HCT116 (cell line): Measurements from ENCODE around the gene FES. TPM values are rescaled to one million over a fixed set of nuclear protein-coding genes. Genes with fewer than 3 reads are reported as not detected.

Source experiments
- ATAC-seq: fragments of 200-7000 bp; cut with Tn5 transposase; 2 replicates; pipeline ENCODE4 v1.9.1; 2020; ENCODE audit warnings: mild to moderate bottlenecking, moderate library complexity
- BruUV-seq: library from RNA; stranded (reverse); fragments of 400-500 nt; replicated peaks from 2 replicates; lab custom pipeline; 2021; lab: Mats Ljungman, UMichigan
- CTCF ChIA-PET: fragments of 300-600 bp; sonication (Branson Sonifier 250); formaldehyde crosslinking; loops from one replicate; lab custom pipeline; 2021; ENCODE audit warnings: antibody characterized with exemption; lab: Charles Lee
- POLR2A ChIA-PET: fragments of 300-600, 350-600 bp; sonication (Branson Sonifier 250); formaldehyde crosslinking; loops from one replicate; lab custom pipeline; 2021; ENCODE audit warnings: antibody characterized with exemption; lab: Charles Lee
- RAD21 ChIA-PET, 2 experiments: fragments of 300-600 bp; sonication (Branson Sonifier 250); formaldehyde crosslinking; loops; one replicate each; lab custom pipeline; 2023; ENCODE audit warnings: low total read pairs in 2 of 2; ENCODE audit not compliant: uncharacterized antibody in 2 of 2, unreplicated experiment in 2 of 2, low non-redundant PET in 1 of 2; lab: Charles Lee
- DNase-seq: peaks from one replicate; pipeline ENCODE4 v3.0.0-alpha.2; 2010; ENCODE audit warnings: low read depth, low spot score
- H2AFZ ChIP-seq: fragments of 200-600 bp; shearing (Covaris generic), sonication (generic); 2 replicates; pipeline ENCODE4 v1.6.1; 2017; ENCODE audit warnings: low read depth, mixed run types, mixed read lengths, antibody characterized with exemption, low read length; ENCODE audit not compliant: poor library complexity, severe bottlenecking
- H3K27ac ChIP-seq: 2 replicates; pipeline ENCODE4 v1.5.1; 2012; ENCODE audit warnings: low read depth, low read length
- H3K27me3 ChIP-seq: fragments of 200-600 bp; sonication (generic); 2 replicates; pipeline ENCODE4 v1.6.1; 2016; ENCODE audit warnings: mixed run types, low read length, mixed read lengths; ENCODE audit not compliant: insufficient read depth
- H3K36me3 ChIP-seq, 2 experiments: fragments of 200-500 bp in 1 of 2; fragments of 200-600 bp in 1 of 2; sonication (Bioruptor generic) in 1 of 2; sonication (generic) in 1 of 2; 2 replicates each; pipeline versions ENCODE4 v1.5.1 to v1.6.1; 2014 to 2016; ENCODE audit warnings: low read length in 2 of 2, inconsistent platforms in 1 of 2, mixed read lengths in 1 of 2, mixed run types in 1 of 2; ENCODE audit not compliant: insufficient read depth in 2 of 2, control insufficient read depth in 1 of 2
- H3K4me1 ChIP-seq, 2 experiments: fragments of 200-600 bp in 1 of 2; sonication (generic) in 1 of 2; 2 replicates each; pipeline versions ENCODE4 v1.5.1 to v1.6.1; 2012 to 2017; ENCODE audit warnings: low read length in 2 of 2, inconsistent platforms in 1 of 2, mild to moderate bottlenecking in 1 of 2, mixed read lengths in 1 of 2, mixed run types in 1 of 2, moderate library complexity in 1 of 2; ENCODE audit not compliant: insufficient read depth in 2 of 2, control insufficient read depth in 1 of 2
- H3K4me2 ChIP-seq: fragments of 200-600 bp; sonication (generic); 2 replicates; pipeline ENCODE4 v1.6.1; 2017; ENCODE audit warnings: mixed run types, low read length, mixed read lengths
- H3K4me3 ChIP-seq, 2 experiments: fragments of 200-600 bp in 1 of 2; sonication (generic) in 1 of 2; replicated peaks in 1 of 2; 2 replicates each; pipeline ENCODE4 v1.5.1; 2011 to 2016; ENCODE audit warnings: low read length in 2 of 2, control low read depth in 1 of 2, low read depth in 1 of 2, mild to moderate bottlenecking in 1 of 2, mixed read lengths in 1 of 2, mixed run types in 1 of 2
- H3K79me2 ChIP-seq: fragments of 200-600 bp; sonication (generic); 2 replicates; pipeline ENCODE4 v1.6.1; 2017; ENCODE audit warnings: mild to moderate bottlenecking, mixed run types, low read length, moderate library complexity, mixed read lengths; ENCODE audit not compliant: insufficient read depth
- H3K9ac ChIP-seq: fragments of 200-600 bp; sonication (generic); 2 replicates; pipeline ENCODE4 v1.6.1; 2016; ENCODE audit warnings: low read length, mixed read lengths
- H3K9me2 ChIP-seq: fragments of 200-600 bp; sonication (generic), shearing (Covaris generic); 2 replicates; pipeline ENCODE4 v1.6.1; 2017; ENCODE audit warnings: mixed run types, mild to moderate bottlenecking, moderate library complexity; ENCODE audit not compliant: insufficient read depth
- H3K9me3 ChIP-seq, 2 experiments: fragments of 200-500 bp in 1 of 2; fragments of 200-600 bp in 1 of 2; sonication (Bioruptor generic) in 1 of 2; sonication (generic) in 1 of 2; 2 replicates each; pipeline ENCODE4 v1.6.1; 2014 to 2017; ENCODE audit warnings: low read length in 2 of 2, mixed read lengths in 2 of 2, inconsistent platforms in 1 of 2, low read depth in 1 of 2, mild to moderate bottlenecking in 1 of 2, mixed run types in 1 of 2, moderate library complexity in 1 of 2; ENCODE audit not compliant: control insufficient read depth in 1 of 2, insufficient read depth in 1 of 2
- H4K20me1 ChIP-seq: fragments of 200-600 bp; sonication (generic), shearing (Covaris generic); 2 replicates; pipeline ENCODE4 v1.6.1; 2017; ENCODE audit warnings: mixed run types, mild to moderate bottlenecking, moderate library complexity; ENCODE audit not compliant: insufficient read depth
- CEBPB ChIP-seq: IDR thresholded peaks from 2 replicates; pipeline ENCODE4 v1.6.1; 2012; ENCODE audit warnings: low read depth
- EZH2 ChIP-seq: fragments of 200-600 bp; sonication (generic); IDR thresholded peaks from 2 replicates; pipeline ENCODE4 v1.6.1; 2017; ENCODE audit warnings: antibody characterized with exemption, mixed run types
- MAX ChIP-seq: IDR thresholded peaks from 2 replicates; pipeline ENCODE4 v1.6.1; 2012
- POLR2A ChIP-seq: IDR thresholded peaks from 2 replicates; pipeline ENCODE4 v1.7.0; 2011; ENCODE audit warnings: borderline replicate concordance; ENCODE audit not compliant: insufficient read depth, insufficient read length; ENCODE audit errors: extremely low read depth
- SIN3A ChIP-seq: IDR thresholded peaks from 2 replicates; pipeline ENCODE4 v1.6.1; 2012; ENCODE audit warnings: low read depth
- YY1 ChIP-seq: IDR thresholded peaks from 2 replicates; pipeline ENCODE4 v1.6.1; 2011; ENCODE audit warnings: low read length, low read depth, moderate library complexity, mild to moderate bottlenecking; ENCODE audit not compliant: insufficient replicate concordance; ENCODE audit errors: extremely low read depth
- ZFX ChIP-seq: fragments of 450-650 bp; IDR thresholded peaks from 2 replicates; pipeline ENCODE4 v1.6.1; 2017
- ZNF274 ChIP-seq: fragments of 200-500 bp; sonication (Bioruptor generic); IDR thresholded peaks from 2 replicates; pipeline ENCODE4 v1.6.1; 2014; ENCODE audit warnings: mild to moderate bottlenecking, low read depth, low read length, inconsistent platforms
- intact Hi-C: fragments of 100-400 bp; cut with micrococcal nuclease; formaldehyde crosslinking; loops from 2 replicates; pipeline ENCODE4 v1.10.0; 2022
- total RNA-seq: library from RNA; stranded (reverse); gene quantifications from one replicate; pipeline ENCODE4 v1.2.1, GENCODE V29; 2021; ENCODE audit not compliant: unreplicated experiment
- TF ChIP-seq, protein P1 (sequence below): IDR thresholded peaks from 2 replicates; pipeline ENCODE4 v1.6.1; 2011; ENCODE audit warnings: mild to moderate bottlenecking, low read length, moderate library complexity; ENCODE audit not compliant: insufficient replicate concordance; ENCODE audit errors: extremely low read depth

The FES gene
- total RNA-seq, 1 experiment from 2014 or later: 5.3 TPM

DNA sequence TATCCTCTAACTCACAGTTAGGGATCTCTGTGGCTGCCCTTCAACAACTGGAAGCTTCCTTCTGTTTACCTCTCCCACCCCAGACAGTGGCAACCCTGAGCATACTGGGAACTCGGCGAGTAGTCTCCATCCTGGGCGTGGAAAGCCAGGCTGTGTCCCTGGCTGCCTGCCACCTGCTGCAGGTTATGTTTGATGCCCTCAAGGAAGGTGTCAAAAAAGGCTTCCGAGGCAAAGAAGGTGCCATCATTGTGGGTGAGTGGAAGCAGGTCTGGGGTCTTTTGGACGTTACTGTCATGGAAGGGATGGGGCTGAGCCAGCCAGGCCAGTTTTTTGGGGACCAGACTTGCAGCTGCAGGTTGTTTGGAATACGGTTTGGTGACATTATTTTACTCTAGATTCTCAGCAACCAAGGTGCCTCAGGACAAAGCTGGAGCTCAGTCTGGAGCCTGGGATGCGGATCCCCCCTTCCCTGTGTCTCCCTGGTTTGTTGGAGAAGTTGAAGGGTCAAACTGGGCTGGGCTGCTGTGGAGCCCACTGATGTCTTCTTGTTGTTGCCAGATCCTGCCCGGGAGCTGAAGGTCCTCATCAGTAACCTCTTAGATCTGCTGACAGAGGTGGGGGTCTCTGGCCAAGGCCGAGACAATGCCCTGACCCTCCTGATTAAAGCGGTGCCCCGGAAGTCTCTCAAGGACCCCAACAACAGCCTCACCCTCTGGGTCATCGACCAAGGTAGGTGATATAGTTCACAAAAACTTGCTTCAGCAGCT lies 58.2 kb downstream of the FES start:
- H3K4me3 ChIP-seq: no peak overlapping the region
- ATAC-seq: no peak
- ChIA-PET POLR2A (interaction anchor here (1.4 kb wide), 1 partner anchor 8 kb away, joined by 6 read pairs; the partner anchor contains the start of gene UNC45A), RAD21 (no interaction called here), CTCF (no interaction called here)
- intact Hi-C loops: no loop called here
- H3K27ac ChIP-seq: no peak overlapping the region
- H3K36me3 ChIP-seq: peaks cover 41 to 53% of the 10 kb centered on the region in 2 experiments
- H3K79me2 ChIP-seq: 0 out of 2 replicates have a peak, but pooled peaks cover 3% of the 10 kb centered on the region
- no peaks in the 10 kb centered on the region for H3K4me1 ChIP-seq
- no TSS peak for BruUV-seq
- no peaks in the 10 kb centered on the region for H3K27me3 ChIP-seq
- no peaks in the 10 kb centered on the region for H4K20me1 ChIP-seq
- H3K9me2 ChIP-seq: no peaks in the 10 kb centered on the region
- TF ChIP-seq YY1: no peak
- no peak for TF ChIP-seq POLR2A
- no peak for TF ChIP-seq SIN3A
- TF ChIP-seq ZFX: no peak
- TF ChIP-seq, protein P1, sequence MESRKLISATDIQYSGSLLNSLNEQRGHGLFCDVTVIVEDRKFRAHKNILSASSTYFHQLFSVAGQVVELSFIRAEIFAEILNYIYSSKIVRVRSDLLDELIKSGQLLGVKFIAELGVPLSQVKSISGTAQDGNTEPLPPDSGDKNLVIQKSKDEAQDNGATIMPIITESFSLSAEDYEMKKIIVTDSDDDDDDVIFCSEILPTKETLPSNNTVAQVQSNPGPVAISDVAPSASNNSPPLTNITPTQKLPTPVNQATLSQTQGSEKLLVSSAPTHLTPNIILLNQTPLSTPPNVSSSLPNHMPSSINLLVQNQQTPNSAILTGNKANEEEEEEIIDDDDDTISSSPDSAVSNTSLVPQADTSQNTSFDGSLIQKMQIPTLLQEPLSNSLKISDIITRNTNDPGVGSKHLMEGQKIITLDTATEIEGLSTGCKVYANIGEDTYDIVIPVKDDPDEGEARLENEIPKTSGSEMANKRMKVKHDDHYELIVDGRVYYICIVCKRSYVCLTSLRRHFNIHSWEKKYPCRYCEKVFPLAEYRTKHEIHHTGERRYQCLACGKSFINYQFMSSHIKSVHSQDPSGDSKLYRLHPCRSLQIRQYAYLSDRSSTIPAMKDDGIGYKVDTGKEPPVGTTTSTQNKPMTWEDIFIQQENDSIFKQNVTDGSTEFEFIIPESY: no peak
- no peak for TF ChIP-seq EZH2
- H3K9me3 ChIP-seq: no peaks in the 10 kb centered on the region
- H2AFZ ChIP-seq: no peak overlapping the region
- H3K9ac ChIP-seq: no peak overlapping the region
- DNase-seq: no peak
- no peak overlapping the region for H3K4me2 ChIP-seq

GRCh38 chr15:90945091-90945490 lies 60.8 kb downstream of the FES start:
- H3K4me2 ChIP-seq: no peak overlapping the region
- ChIA-PET POLR2A (no interaction called here), CTCF (interaction anchor here (0.7 to 1.1 kb wide), 2 partner anchors 10 to 91 kb away, joined by 3 to 4 read pairs; partner anchors contain the start of gene UNC45A), RAD21 (no interaction called here)
- no peak for ATAC-seq
- TF ChIP-seq MAX: no peak
- TF ChIP-seq, protein P1: no peak
- no peak for TF ChIP-seq CEBPB
- no peak for TF ChIP-seq ZNF274
- no peaks in the 10 kb centered on the region for H3K9me2 ChIP-seq
- no TSS peak for BruUV-seq
- H2AFZ ChIP-seq: no peak overlapping the region
- no peak for DNase-seq
- H3K27me3 ChIP-seq: no peaks in the 10 kb centered on the region
- no peaks in the 10 kb centered on the region for H3K9me3 ChIP-seq
- no peaks in the 10 kb centered on the region for H4K20me1 ChIP-seq
- peaks cover 0 to 8% of the 10 kb centered on the region in 2 experiments; a peak in 2 of 4 replicates for H3K4me1 ChIP-seq
- no peaks in the 10 kb centered on the region for H3K79me2 ChIP-seq
- H3K4me3 ChIP-seq: no peak overlapping the region
- H3K9ac ChIP-seq: no peak overlapping the region
- intact Hi-C loops: no loop called here
- H3K36me3 ChIP-seq: peaks cover 40 to 43% of the 10 kb centered on the region in 2 experiments
- H3K27ac ChIP-seq: no peak overlapping the region
